Jurkat, Clone E6-1 (cell line): ENCODE measurements around the gene FAM162A. TPM values are rescaled to one million over a fixed set of nuclear protein-coding genes. Genes with fewer than 3 reads are reported as not detected.
"Not testable (repeated sequence)": the region's sequence is repeated elsewhere in the genome, so short reads cannot be mapped to it uniquely, and the experiment has no call there.

Experiments used
- DNase-seq: peaks from one replicate; pipeline ENCODE4 v3.0.0-alpha.2; 2011; ENCODE audit warnings: low read depth, low spot score
- H3K4me3 ChIP-seq: 2 replicates; pipeline ENCODE4 v1.5.1; 2011; ENCODE audit warnings: mild to moderate bottlenecking, low read length, control low read depth, moderate library complexity
- polyA plus RNA-seq: library from polyadenylated mRNA; unstranded; fragments of >200 nt; gene quantifications from one replicate; pipeline ENCODE4 v1.2.1, GENCODE V29; 2012; ENCODE audit warnings: missing spikeins; ENCODE audit not compliant: insufficient read length, insufficient read depth

Gene FAM162A
- 175 TPM for polyA plus RNA-seq

DNA sequence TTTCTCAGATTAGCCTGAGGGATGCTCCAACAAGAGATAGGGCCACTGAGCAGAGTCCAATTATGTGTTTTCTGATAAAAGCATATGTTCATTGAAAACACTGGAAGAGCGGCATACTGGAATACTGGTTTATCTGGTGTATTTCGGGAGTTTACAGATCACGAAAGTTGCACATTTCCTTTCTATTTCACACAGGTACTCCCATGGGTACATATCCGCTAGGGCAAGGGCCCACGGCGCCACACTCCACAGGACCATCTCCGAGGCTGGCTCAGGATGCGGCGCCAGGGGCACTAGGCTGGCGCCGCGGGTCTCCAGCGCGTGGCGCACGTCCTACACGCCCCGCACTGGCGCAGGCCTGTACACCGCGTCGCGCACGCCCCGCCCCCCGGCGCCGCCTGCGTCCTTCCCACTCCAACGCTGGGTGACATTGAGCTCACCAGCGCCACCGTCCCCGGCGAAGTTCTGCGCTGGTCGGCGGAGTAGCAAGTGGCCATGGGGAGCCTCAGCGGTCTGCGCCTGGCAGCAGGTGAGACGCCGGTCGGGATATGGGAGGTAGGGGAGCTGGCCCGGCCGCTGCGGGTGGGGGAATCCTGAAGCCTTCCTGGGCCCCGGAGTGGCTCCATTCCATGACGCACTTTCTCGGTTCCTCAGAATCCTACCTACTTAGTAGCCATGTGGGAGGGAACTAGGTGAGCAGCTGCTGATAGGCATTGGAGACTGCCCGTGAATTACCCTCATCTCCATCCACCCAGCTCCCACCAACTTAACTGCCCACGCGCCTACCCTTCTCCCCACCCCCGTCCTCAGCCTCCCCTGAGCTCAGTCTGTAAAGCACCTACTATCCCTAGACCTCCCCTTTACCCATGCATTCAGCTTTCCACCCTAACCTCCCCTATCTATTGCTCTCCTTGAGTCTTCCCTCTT is at the start of gene FAM162A:
Gene FAM162A, plus strand, starts transcription at position 412 of the 927 bp plus-strand sequence. Its CDS starts 84 bp downstream, at position 496.
- H3K4me3 ChIP-seq: peak within 1 kb of the TSS; percentile 67
- DNase-seq: peak; percentile 88

- H3K4me3 ChIP-seq: no peak overlapping the region
- DNase-seq: no peak
Measured at GRCh38 chr3:122342803-122343202, 41.2 kb upstream of the FAM162A start.

- DNase-seq: no peak
- no peak overlapping the region for H3K4me3 ChIP-seq
Measured at GRCh38 chr3:122343654-122344053, 40.3 kb upstream of the FAM162A start.

DNA sequence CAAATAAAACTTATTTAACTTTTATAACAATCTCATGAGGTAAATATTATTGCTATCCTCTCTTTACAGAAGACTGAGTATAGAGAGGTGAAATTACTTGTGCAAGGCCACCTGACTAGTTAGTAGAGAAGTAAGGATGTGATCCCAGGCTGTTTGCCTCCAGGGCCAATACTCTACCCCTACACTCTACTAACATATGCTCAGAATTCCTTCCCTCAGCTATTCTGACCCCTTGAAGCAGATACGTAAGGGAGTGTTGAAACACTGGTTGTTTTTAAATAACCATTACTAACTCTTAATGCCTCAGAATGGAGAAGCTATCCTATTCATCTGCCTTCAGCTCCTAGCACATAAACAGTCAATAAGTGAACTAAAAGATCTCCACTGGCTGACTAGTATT is 34.8 kb upstream of the FAM162A start:
- H3K4me3 ChIP-seq: no peak overlapping the region
- DNase-seq: no peak

DNA sequence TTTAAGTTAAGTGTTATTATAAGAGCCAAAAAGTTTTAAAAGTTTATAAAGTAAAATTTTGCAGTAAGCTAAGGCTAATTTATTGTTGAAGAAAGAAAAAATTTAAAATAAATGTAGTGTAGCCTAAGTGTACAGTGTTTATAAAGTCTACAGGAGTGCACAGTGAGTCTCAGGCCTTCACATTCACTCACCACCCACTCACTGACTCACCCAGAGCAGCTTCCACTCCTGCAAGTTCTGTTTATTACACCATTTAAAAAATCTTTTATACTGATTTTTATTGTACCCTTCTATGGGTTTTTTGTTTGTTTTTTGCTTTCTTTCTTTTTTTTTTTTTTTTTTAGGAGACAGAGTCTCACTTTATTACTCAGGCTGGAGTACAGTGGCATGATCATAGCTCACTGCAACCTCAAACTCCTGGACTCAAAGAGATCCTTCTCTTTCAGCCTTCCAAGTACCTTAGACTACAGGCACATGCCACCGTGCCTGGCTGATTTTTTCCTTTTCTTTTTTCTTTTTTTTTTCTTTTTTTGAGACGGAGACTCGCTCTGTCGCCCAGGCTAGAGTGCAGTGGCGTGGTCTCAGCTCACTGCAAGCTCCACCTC is 33.1 kb upstream of the FAM162A start:
- DNase-seq: no peak

DNA sequence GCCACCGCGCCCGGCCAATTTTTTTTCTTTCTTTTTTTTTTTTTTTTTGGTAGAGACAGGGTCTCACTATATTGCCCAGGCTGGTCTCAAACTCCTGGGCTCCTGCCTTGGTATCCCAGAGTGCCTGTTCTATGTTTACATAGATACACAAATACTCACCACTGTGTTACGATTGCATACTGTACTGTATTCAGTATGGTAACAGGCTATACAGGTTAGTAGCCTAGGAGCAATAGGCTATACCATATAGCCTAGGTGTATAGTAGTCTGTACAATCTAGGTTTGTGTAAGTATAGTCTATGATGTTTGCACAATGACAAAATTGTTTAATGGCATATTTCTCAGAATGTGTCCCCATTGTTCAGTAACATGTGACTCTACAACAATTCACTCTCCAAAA is 32.4 kb upstream of the FAM162A start:
- DNase-seq: no peak
- no peak overlapping the region for H3K4me3 ChIP-seq

More for the DNA sequence above, 33.1 kb upstream of the FAM162A start:
- H3K4me3 ChIP-seq: no peak overlapping the region

DNA sequence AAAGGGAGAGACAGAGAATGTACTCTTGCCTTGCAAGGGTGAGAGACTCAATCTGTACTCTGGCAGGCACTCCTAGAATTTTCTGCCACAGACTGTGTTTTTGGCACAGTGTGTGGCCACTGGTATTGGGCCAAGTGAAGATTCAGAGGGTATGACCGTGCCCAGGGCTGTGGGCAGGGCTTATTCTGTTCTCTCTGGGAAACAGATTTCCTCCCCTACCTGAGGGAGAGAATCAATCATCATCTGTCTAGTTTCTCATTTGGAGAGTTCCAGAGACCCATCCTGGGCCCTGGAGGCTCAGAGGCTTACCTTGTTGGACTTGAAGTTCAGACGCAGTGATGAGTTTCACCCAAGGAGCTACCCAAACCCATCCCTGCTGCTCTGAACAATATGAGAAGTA is 30.8 kb upstream of the FAM162A start:
- DNase-seq: no peak
- no peak overlapping the region for H3K4me3 ChIP-seq

GRCh38 chr3:122353893-122354401 is 30.0 kb upstream of the FAM162A start:
- DNase-seq: peak; percentile 10
- H3K4me3 ChIP-seq: no peak overlapping the region

GRCh38 chr3:122355612-122356011 is 28.4 kb upstream of the FAM162A start:
- DNase-seq: peak; percentile 83
- no peak overlapping the region; the same call in 1 of the 2 replicates for H3K4me3 ChIP-seq

GRCh38 chr3:122356402-122356801 is 27.6 kb upstream of the FAM162A start:
- peak; percentile 37 for DNase-seq
- no peak overlapping the region for H3K4me3 ChIP-seq

GRCh38 chr3:122357828-122358702 is 25.9 kb upstream of the FAM162A start:
- no peak overlapping the region for H3K4me3 ChIP-seq
- no peak for DNase-seq

DNA sequence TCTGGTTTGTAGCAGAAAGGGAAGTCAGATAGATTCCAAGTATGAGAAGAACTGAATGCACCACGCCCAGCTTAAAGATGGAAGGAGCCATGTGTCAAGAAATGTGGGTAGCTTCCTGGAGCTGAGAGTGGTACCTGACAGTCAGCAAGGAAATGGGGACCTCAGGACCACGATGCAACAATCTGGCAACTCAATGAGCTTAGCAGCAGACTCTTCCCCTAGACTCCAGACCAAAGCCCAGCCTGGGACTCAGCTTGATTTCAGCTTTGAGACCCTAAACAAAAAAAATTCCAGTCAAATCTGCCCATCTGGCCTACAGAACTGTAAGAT is 25.3 kb upstream of the FAM162A start:
- no peak overlapping the region for H3K4me3 ChIP-seq

GRCh38 chr3:122362026-122362425 is 22.0 kb upstream of the FAM162A start:
- DNase-seq: no peak

More for the DNA sequence above, 25.3 kb upstream of the FAM162A start:
- DNase-seq: no peak

GRCh38 chr3:122364490-122364889 is 19.5 kb upstream of the FAM162A start:
- DNase-seq: no peak
- no peak overlapping the region for H3K4me3 ChIP-seq

More at GRCh38 chr3:122362026-122362425, 22.0 kb upstream of the FAM162A start:
- no peak overlapping the region for H3K4me3 ChIP-seq

- DNase-seq: no peak
Measured at GRCh38 chr3:122365073-122365472, 18.9 kb upstream of the FAM162A start.

GRCh38 chr3:122365582-122366378 is 18.2 kb upstream of the FAM162A start:
- DNase-seq, H3K4me3 ChIP-seq: not testable (repeated sequence)

More at GRCh38 chr3:122365073-122365472, 18.9 kb upstream of the FAM162A start:
- no peak overlapping the region for H3K4me3 ChIP-seq

DNA sequence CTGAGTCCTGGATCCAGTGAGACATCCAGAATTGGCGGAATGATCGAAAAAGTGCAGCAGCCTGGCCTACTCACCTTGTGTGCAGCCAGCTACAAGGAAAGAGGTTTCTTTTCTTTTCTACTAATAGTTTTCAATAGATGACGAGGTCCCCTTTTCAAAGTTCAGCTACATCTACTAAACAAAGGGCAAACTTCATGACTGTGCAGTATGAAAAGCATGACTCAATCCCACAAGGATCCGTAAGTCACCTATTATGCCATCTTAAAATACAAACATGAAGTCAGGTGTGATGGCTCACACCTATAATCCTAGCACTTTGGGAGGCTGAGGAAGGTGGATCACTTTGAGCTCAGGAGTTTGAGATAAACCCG is 17.6 kb upstream of the FAM162A start:
- no peak overlapping the region for H3K4me3 ChIP-seq
- DNase-seq: no peak

DNA sequence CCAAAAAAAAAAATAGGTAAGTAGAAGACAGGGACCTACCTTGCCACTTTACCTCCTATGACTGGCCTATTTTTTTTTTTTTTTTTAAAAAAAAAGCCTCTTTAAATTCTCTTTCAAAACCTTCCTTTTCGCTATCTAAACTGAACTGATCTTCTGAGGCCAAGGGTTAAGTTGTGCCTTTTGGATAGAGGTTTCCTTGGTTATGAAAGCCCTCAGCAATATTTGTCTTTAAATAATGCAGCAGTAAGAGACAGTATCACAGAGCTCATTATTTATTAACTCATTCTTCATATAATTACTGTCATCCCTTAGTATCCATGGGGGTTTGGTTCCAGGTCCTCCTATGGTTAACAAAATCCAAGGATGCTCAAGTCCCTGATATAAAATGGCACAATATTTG is 9.9 kb upstream of the FAM162A start:
- H3K4me3 ChIP-seq: no peak overlapping the region
- DNase-seq: no peak
